ENCODE results near the gene SLAIN1. TPM values are rescaled to one million over a fixed set of nuclear protein-coding genes. Genes with fewer than 3 reads are reported as not detected.

The SLAIN1 gene
- total RNA-seq, 1 donor from 2014 or later, result not detected

GRCh38 chr13:77699059-77699680 lies 1.7 kb downstream of the SLAIN1 start:
- no peak overlapping the region for H3K27ac Mint-ChIP-seq (ENCODE audit: unreplicated experiment)
- no peak for TF ChIP-seq CTCF (IDR thresholded peaks at IDR 0.05)
- no peak for DNase-seq (ENCODE audit: extremely low spot score, unreplicated experiment)
- H3K4me3 Mint-ChIP-seq (ENCODE audit: unreplicated experiment), result peak overlapping the region; percentile 80
- H3K9me3 Mint-ChIP-seq (ENCODE audit: unreplicated experiment), result no peaks in the 10 kb centered on the region
- H3K4me1 Mint-ChIP-seq (ENCODE audit: unreplicated experiment), result peaks cover 7% of the 10 kb centered on the region
- no peaks in the 10 kb centered on the region for H3K36me3 Mint-ChIP-seq (ENCODE audit: unreplicated experiment)
- peaks cover 56% of the 10 kb centered on the region for H3K27me3 Mint-ChIP-seq (ENCODE audit: unreplicated experiment)

- H3K27me3 Mint-ChIP-seq (ENCODE audit: unreplicated experiment), result peaks cover 36% of the 10 kb centered on the region
- DNase-seq (ENCODE audit: extremely low spot score, unreplicated experiment), result no peak
- no peak for TF ChIP-seq CTCF (IDR thresholded peaks at IDR 0.05)
- no peaks in the 10 kb centered on the region for H3K36me3 Mint-ChIP-seq (ENCODE audit: unreplicated experiment)
- no peak overlapping the region for H3K27ac Mint-ChIP-seq (ENCODE audit: unreplicated experiment)
- H3K4me3 Mint-ChIP-seq (ENCODE audit: unreplicated experiment), result no peak overlapping the region
- H3K9me3 Mint-ChIP-seq (ENCODE audit: unreplicated experiment), result no peaks in the 10 kb centered on the region
- peaks cover 7% of the 10 kb centered on the region for H3K4me1 Mint-ChIP-seq (ENCODE audit: unreplicated experiment)
These were observed 3.8 kb downstream of the SLAIN1 start for GRCh38 chr13:77701305-77701704.

- TF ChIP-seq CTCF (IDR thresholded peaks at IDR 0.05), result no peak
- DNase-seq (ENCODE audit: extremely low spot score, unreplicated experiment), result no peak
- Mint-ChIP-seq H3K27ac (ENCODE audit: unreplicated experiment) (no peak overlapping the region), H3K27me3 (ENCODE audit: unreplicated experiment) (peaks cover 27% of the 10 kb centered on the region), H3K9me3 (ENCODE audit: unreplicated experiment) (no peaks in the 10 kb centered on the region), H3K36me3 (ENCODE audit: unreplicated experiment) (no peaks in the 10 kb centered on the region), H3K4me3 (ENCODE audit: unreplicated experiment) (no peak overlapping the region), H3K4me1 (ENCODE audit: unreplicated experiment) (peaks cover 5% of the 10 kb centered on the region)
These were observed 4.9 kb downstream of the SLAIN1 start for GRCh38 chr13:77702366-77702765.

GRCh38 chr13:77703408-77703807 lies 5.9 kb downstream of the SLAIN1 start:
- no peak overlapping the region for H3K4me3 Mint-ChIP-seq (ENCODE audit: unreplicated experiment)
- no peak for TF ChIP-seq CTCF (IDR thresholded peaks at IDR 0.05)
- no peak overlapping the region for H3K27ac Mint-ChIP-seq (ENCODE audit: unreplicated experiment)
- H3K27me3 Mint-ChIP-seq (ENCODE audit: unreplicated experiment), result peaks cover 27% of the 10 kb centered on the region
- H3K4me1 Mint-ChIP-seq (ENCODE audit: unreplicated experiment), result peaks cover 5% of the 10 kb centered on the region
- H3K9me3 Mint-ChIP-seq (ENCODE audit: unreplicated experiment), result no peaks in the 10 kb centered on the region
- DNase-seq (ENCODE audit: extremely low spot score, unreplicated experiment), result no peak
- H3K36me3 Mint-ChIP-seq (ENCODE audit: unreplicated experiment), result no peaks in the 10 kb centered on the region

- no peaks in the 10 kb centered on the region for H3K27me3 Mint-ChIP-seq (ENCODE audit: unreplicated experiment)
- peaks cover 6% of the 10 kb centered on the region for H3K9me3 Mint-ChIP-seq (ENCODE audit: unreplicated experiment)
- TF ChIP-seq CTCF (IDR thresholded peaks at IDR 0.05), result no peak
- H3K27ac Mint-ChIP-seq (ENCODE audit: unreplicated experiment), result no peak overlapping the region
- H3K4me1 Mint-ChIP-seq (ENCODE audit: unreplicated experiment), result no peaks in the 10 kb centered on the region
- H3K36me3 Mint-ChIP-seq (ENCODE audit: unreplicated experiment), result no peaks in the 10 kb centered on the region
- DNase-seq (ENCODE audit: extremely low spot score, unreplicated experiment), result no peak
- H3K4me3 Mint-ChIP-seq (ENCODE audit: unreplicated experiment), result no peak overlapping the region
These were observed 16.8 kb downstream of the SLAIN1 start for GRCh38 chr13:77714119-77714755.

Data from osteocyte (in vitro differentiated cells).